NCI-H69 (cell line): ENCODE data around the gene ABCB11.

ENCODE experiments used
- DNase-seq: peaks from one replicate; lab custom pipeline; 2025; lab: John Stamatoyannopoulos, UW

ABCB11 gene

GRCh38 chr2:168930242-168930641 is 100.9 kb downstream of the ABCB11 start:
- no peak for DNase-seq

DNA sequence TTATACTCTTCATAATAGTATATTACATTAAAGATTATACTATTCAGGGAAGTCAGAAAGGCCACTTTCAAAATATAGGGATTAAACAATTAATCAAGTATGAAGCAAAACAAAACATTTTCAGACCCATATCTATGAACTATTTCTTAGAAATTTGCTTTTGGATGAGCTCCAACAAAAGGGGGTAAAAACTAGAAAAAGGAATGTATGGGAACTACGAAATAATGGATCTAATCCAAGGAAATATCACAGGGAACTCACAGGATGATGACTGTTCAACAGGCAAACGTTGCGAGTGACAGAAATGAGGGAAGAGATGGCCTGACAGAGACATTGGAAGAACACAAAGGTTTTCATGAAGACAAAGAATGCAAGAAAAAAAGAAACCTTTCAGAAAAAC is 102.1 kb downstream of the ABCB11 start:
- no peak for DNase-seq

DNA sequence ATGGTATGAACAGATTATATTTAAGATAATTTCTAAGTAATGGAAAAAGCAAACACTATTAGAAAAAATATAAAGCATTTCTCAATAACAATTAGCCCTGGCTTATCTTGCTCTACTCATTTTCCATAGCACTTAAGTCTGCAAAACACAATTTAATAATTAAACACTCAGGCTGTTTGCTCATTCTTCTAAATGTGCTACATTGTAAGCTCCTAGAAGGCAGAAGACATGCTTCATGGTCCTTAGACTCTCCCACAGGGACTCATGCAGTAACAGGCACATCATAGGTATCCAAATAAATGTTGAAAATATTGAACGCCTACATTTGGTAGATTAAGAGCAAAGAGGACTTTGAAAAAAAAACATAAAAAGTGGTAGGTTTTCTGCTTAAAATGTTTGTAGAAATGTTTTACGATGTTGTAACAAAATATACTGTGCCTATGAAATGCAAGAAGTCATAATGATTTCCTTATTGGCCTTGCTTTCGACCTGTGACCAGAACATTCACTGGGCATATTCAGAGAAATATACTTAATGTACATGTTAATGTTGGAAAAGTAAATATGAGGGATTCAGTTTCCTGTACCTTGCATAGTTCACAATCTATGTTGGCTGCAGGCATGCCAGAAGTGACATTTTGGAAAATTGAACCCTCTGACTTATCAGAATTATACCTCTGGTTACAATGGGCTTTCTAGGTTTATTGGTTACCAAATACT is 102.9 kb downstream of the ABCB11 start:
- DNase-seq: no peak

DNA sequence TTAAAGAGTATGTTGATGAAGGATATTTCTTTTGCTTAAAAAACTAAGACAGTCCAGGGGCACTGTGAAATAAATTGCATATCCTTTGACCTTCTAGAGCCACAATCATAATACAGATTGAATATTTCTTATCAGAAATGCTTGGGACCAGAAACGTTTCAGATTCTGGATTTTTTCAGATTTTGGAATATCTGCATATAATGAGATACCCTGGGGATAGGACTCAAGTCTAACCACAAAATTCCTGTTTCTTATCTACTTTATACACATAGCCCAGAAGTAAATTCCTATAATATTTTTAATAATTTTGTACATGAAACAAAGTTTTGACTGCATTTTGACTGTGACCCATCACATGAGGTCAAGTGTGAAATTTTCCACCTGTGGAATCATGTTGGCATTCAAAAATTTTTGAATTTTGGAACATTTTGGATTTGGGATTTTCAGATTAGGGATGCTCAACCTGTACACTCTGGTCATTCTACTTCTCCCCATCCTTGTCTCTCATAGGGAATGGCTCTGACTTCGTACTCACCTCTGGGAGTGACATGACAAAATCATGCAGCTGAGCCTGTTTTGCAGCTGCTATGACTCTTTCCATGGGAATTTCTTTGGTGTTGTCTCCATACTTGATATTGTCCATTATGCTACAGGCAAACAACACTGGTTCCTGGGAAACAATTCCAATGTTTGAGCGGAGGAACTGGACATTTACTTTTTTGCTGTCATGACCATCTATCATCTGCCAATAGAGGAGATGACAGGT is 104.3 kb downstream of the ABCB11 start:
- DNase-seq: no peak

DNA sequence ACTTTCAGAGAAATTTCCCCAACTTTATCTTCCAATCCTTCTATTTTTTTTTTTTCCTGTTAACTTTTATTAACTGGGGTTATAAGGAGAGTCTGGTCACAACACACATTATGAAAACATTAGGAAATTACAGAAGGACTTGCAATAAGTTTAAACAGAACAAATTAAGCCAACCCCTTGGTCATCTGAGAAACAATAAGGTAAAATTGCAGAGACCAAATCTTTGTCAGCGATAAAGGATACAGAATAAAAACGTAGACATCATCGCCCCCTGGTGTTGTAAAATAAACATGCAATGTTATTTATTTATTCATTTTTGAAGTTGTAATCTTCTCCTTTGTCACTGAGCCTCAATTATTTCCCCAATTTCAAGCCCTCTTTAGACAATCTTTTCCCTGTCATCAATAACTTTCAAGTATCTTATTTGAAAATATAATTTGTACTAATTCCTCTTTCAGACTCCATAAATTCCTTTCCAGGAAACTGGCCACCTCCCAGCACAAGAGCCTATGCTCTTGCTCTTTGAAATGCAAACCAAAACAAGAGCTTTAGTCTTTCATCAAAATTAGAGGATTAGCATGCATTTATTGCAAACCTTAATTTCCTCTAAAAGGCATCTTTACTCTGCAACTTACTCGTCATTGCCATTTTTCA is 110.5 kb downstream of the ABCB11 start:
- peak; percentile 54 for DNase-seq

DNA sequence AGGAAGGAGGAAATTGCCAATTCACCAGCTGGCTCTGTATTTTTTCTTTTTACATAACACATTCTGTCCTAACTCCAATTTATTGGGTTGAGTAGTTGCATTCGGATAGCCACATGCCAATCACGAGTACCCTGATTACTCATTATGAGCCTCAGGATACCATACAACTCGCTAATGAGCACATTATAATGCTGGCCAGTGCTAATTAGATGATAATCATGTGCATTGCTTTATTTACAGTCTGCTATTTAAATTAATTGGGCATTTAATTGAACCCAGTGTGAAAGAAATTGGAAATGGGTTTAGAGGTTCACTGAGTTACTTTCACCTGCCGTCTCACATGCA is 114.8 kb downstream of the ABCB11 start:
- DNase-seq: peak; percentile 87

DNA sequence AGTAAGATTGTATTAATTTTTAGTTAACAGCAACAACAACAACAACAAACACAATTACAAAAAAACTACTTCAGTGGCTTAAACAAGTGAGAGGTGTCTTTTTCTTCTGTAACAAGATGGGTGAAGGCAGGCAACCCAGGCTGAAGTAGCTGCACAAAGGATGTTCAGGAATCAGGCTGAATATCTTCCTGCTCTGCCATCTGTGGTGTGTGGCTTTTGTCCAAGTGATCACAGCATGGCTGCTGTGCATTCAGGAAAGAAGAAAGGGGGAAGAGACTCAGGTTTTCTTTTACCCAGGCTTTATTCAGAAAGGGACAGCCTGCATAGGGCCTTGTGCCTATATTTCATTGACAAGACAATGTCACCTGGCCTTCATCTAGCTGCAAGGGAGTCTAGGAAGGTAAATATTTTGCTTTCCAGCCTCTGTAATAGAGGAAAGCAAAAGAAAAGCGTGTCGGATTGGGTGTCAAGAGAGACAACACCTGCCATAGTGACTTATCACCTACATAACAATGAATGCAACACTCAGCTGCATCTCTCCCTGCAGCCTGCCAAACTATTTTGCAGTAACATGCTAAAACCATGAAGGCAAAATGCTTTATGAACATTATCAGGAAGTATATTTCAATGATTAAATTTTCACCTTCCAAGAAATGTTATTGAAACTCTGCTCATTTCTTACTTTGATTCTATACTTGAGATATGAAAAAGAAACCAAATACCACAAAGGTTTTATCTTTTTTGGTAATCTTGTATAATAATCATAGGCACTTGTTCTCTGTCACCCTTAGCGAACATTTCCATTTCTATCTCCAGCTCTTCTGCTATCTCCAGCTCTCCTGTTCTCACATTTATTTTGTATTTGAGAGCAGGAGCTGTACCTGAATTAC is 115.4 kb downstream of the ABCB11 start:
- DNase-seq: peak; percentile 83

GRCh38 chr2:168913495-168913894 is 117.6 kb downstream of the ABCB11 start:
- DNase-seq: peak; percentile 40

- DNase-seq: peak; percentile 87
Measured at GRCh38 chr2:168912901-168913369, 118.2 kb downstream of the ABCB11 start.

GRCh38 chr2:168912466-168912865 is 118.7 kb downstream of the ABCB11 start:
- peak; percentile 67 for DNase-seq

DNA sequence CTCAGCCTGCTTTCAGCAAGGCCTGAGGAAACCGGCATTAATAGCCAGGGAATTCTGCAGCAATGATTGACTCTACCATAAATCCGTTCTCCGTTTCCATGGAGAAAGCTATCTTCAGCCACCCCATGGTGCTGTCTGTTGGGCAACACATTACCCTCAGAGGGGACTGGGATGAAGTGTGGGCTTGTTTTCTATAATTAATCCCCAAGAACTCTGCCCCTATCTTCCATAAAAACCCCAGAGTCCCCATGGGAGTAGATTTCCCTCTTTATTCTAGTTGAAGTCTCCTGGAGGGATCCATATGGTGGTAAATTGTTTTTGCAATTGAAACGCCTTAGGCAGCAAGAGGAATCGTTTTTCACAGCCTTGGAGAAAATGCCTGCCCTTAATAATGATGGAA is 120.8 kb downstream of the ABCB11 start:
- DNase-seq: peak; percentile 97

- peak; percentile 34 for DNase-seq
Measured at GRCh38 chr2:168907940-168908662, 123.0 kb downstream of the ABCB11 start.

- DNase-seq: no peak
Measured at GRCh38 chr2:168904358-168904757, 126.8 kb downstream of the ABCB11 start.

DNA sequence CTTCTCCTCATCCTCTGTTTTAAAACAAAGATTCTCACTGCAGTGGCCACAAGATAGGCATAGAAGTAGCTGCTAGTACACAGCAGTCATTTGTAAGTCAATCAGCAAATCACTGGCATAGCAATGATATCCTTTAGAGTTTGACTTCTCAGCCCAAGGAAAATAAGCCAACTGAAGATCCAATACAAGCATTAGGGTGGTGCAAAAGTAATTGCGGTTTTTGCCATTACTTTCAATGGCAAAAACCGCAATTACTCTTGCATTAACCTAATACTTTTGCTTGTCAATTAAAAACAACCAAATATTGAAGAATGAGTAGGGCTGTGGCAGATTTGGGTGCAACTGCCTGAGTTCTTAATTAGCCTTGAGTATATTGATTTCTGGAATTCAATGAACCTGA is 127.2 kb downstream of the ABCB11 start:
- no peak for DNase-seq

GRCh38 chr2:168901003-168901402 is 130.1 kb downstream of the ABCB11 start, which contains the start of gene G6PC2:
TSS of gene G6PC2 (plus strand) at chr2:168901291. CDS start at chr2:168901332, 41 bp downstream.
- peak; percentile 85 for DNase-seq

DNA sequence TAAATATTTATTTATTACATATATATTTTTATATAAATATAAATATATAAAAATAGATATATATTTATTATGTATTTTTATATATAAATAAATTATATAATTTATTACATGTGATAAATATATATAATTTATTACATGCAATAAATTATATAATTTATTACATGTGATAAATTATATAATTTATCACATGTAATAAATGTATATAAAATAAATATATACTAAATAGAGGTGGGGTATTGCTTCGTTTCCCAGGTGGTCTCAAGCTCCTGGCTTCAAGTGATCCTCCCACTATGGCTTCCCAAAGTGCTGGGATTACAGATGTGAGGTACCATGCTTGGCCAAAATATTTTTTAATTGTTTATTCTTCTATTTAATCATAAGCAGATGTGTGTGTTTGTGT is 133.7 kb downstream of the ABCB11 start:
- no peak for DNase-seq

DNA sequence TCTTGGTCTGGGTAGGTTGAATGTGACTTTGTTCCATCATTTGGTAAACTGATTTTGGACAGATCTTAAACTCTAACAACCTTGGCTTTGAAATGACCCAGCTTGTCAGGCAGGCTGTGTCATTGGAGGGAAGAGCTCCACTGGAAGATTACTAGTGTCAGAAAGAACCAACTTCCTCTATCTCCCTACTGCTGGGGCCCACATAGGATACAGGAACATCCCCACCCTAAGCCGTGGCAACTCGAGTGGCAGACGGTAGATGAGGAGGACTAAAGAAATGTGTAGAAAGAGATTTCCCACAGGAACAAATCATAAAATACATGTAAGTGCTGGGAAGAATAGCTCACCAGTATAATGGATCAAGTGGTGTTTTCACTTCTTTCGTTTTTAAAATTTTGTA is 134.3 kb downstream of the ABCB11 start:
- no peak for DNase-seq

- peak; percentile 85 for DNase-seq
Measured at GRCh38 chr2:168895771-168896170, 135.4 kb downstream of the ABCB11 start.

DNA sequence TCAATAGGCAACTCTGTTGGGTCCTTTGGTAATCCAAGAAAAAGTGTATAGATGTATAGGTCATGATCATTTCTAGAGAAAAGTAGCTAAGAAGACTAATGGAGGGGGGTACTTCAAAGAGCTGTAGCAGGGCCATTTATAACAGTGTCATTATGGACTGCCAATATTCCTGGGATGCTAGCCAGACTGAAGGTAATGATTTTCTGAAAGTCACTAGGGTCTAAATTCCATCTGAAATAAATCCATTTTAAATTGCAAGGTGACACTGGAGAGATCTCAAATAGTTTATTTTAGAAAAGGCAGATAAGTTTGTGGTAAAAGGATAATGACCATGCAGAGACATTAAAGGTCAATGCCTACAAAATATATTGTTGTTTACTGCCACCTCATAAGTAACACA is 136.4 kb downstream of the ABCB11 start:
- DNase-seq: no peak

- no peak for DNase-seq
Measured at GRCh38 chr2:168894101-168894500, 137.0 kb downstream of the ABCB11 start.

DNA sequence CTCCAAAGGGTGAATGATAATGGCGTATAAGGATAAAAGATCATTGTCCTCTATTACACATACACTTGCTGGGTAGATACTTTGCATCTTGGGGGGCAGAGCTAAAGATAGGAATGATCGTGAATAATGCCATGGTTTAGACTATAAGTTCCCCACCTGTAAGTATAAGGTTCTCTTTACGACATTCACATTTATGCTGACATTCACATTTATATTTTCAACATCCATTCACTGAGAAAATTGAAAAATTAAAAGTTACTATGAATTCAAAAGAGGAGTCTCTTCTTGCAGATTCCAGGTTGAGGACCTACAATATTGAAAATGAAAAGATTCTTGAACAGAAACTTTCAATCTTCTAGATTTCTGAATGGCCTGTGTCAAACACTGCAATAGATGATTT is 138.8 kb downstream of the ABCB11 start:
- DNase-seq: no peak
